K562 (cell line): ENCODE measurements around the gene RHBDD1. TPM values are rescaled to one million over a fixed set of nuclear protein-coding genes. Genes with fewer than 3 reads are reported as not detected.

Source experiments
- ARID1B ChIP-seq: fragments of 450-650 bp; IDR thresholded peaks from 2 replicates; pipeline ENCODE4 v1.6.1; 2016; ENCODE audit warnings: antibody characterized with exemption, mild to moderate bottlenecking, inconsistent platforms
- CEBPG ChIP-seq, 3 experiments: fragments of 200-800 bp in 1 of 3; sonication (Bioruptor generic) in 1 of 3; sonication (generic) in 1 of 3; formaldehyde crosslinking in 1 of 3; IDR thresholded peaks in 2 of 3; conservative IDR thresholded peaks in 1 of 3; 2 replicates each; pipeline versions ENCODE4 v1.6.1 to v1.8.0; 2016 to 2022; ENCODE audit warnings: missing compliant biosample characterization in 2 of 3, missing genetic modification characterization in 2 of 3, mild to moderate bottlenecking in 1 of 3, missing genetic modification reagents in 1 of 3
- CGGBP1 ChIP-seq: fragments of 250-450 bp; sonication (Bioruptor Pico); IDR thresholded peaks from 2 replicates; pipeline ENCODE4 v1.9.0; 2021; ENCODE audit warnings: mild to moderate bottlenecking
- HNRNPUL1 ChIP-seq: fragments of 200-400 bp; formaldehyde crosslinking; IDR thresholded peaks from 2 replicates; pipeline ENCODE4 v1.6.1; 2017; ENCODE audit warnings: low read length
- IFI16 ChIP-seq: fragments of 250-450 bp; sonication (Bioruptor Pico); IDR thresholded peaks from 2 replicates; pipeline ENCODE4 v2.1.2; 2022; ENCODE audit warnings: mild to moderate bottlenecking, inconsistent platforms
- KLF13 ChIP-seq: fragments of 450-650 bp; IDR thresholded peaks from 2 replicates; pipeline ENCODE4 v1.6.1; 2016; ENCODE audit warnings: missing genetic modification characterization, low read depth, mild to moderate bottlenecking, missing compliant biosample characterization, moderate library complexity, borderline replicate concordance
- MEF2D ChIP-seq: conservative IDR thresholded peaks from 2 replicates; pipeline ENCODE4 v1.6.1; 2016; ENCODE audit warnings: low read depth, missing genetic modification characterization, missing compliant biosample characterization
- RBM34 ChIP-seq: fragments of 200-400 bp; formaldehyde crosslinking; IDR thresholded peaks from 2 replicates; pipeline ENCODE4 v1.6.1; 2018; ENCODE audit warnings: low read length, borderline replicate concordance; ENCODE audit not compliant: insufficient read depth
- STAG1 ChIP-seq: sonication (generic); formaldehyde crosslinking; IDR thresholded peaks from 2 replicates; pipeline ENCODE4 v1.5.0; 2020; ENCODE audit warnings: missing genetic modification reagents, borderline replicate concordance
- TARDBP ChIP-seq: fragments of 450-650 bp; IDR thresholded peaks from 2 replicates; pipeline ENCODE4 v1.6.1; 2016
- TCF3 ChIP-seq: sonication (generic); formaldehyde crosslinking; IDR thresholded peaks from 2 replicates; pipeline ENCODE4 v1.4.0; 2020; ENCODE audit warnings: mild to moderate bottlenecking, missing genetic modification reagents
- TRIM24 ChIP-seq, 2 experiments: fragments of 450-650 bp; IDR thresholded peaks; 2 replicates each; pipeline ENCODE4 v1.6.1; 2016
- ZNF133 ChIP-seq: fragments of 250-450 bp; sonication (Bioruptor Pico); IDR thresholded peaks from 2 replicates; pipeline ENCODE4 v1.4.0; 2020; ENCODE audit warnings: mild to moderate bottlenecking
- ZNF280A ChIP-seq: fragments of 450-650 bp; IDR thresholded peaks from 2 replicates; pipeline ENCODE4 v1.6.1; 2018; ENCODE audit warnings: mild to moderate bottlenecking, low read depth; ENCODE audit not compliant: partially characterized antibody
- ZNF318 ChIP-seq, 2 experiments: fragments of 450-650 bp; IDR thresholded peaks; 2 replicates each; pipeline ENCODE4 v1.6.1; 2016; ENCODE audit warnings: mild to moderate bottlenecking in 2 of 2, borderline replicate concordance in 1 of 2, low read depth in 1 of 2, moderate library complexity in 1 of 2
- ZNF583 ChIP-seq: fragments of 250-450 bp; sonication (Bioruptor Pico); IDR thresholded peaks from 2 replicates; pipeline ENCODE4 v1.4.0; 2020
- polyA plus RNA-seq, 8 experiments: library from polyadenylated mRNA; depleted of rRNA in 4 of 8; stranded (reverse) in 5 of 8; unstranded in 3 of 8; fragments of >200 nt; fragmentation: Nextera tagmentation in 2 of 8; fragmentation: Illumina TruSeq in 1 of 8; extraction: Ambion mirVana in 2 of 8; extraction: Trizol in 1 of 8; gene quantifications; 2 replicates each; pipeline versions ENCODE4 v1.2.1 to v1.2.3, GENCODE V29; 2011 to 2014; ENCODE audit warnings: inconsistent platforms in 1 of 8, missing spikeins in 1 of 8
- total RNA-seq, 7 experiments: library from RNA; depleted of rRNA in 6 of 7; stranded (reverse); fragments of >200 nt in 6 of 7; fragmentation: Illumina TruSeq in 2 of 7; extraction: Trizol in 2 of 7; gene quantifications; 2 replicates each; pipeline versions ENCODE4 v1.2.1 to v1.2.3, GENCODE V29; 2011 to 2021; ENCODE audit warnings: low replicate concordance in 1 of 7
- TF ChIP-seq, protein P1 (sequence below): fragments of 250-450 bp; sonication (Bioruptor Pico); IDR thresholded peaks from 2 replicates; pipeline ENCODE4 v1.8.0; 2022; ENCODE audit warnings: moderate library complexity, mild to moderate bottlenecking, inconsistent platforms

The RHBDD1 gene
- total and polyA plus RNA-seq, 9 of the 15 experiments (the other 6 are each of a cell fraction or from before 2014, with no cell fraction given): 4.8 to 34.8 (median 15.6) TPM

DNA sequence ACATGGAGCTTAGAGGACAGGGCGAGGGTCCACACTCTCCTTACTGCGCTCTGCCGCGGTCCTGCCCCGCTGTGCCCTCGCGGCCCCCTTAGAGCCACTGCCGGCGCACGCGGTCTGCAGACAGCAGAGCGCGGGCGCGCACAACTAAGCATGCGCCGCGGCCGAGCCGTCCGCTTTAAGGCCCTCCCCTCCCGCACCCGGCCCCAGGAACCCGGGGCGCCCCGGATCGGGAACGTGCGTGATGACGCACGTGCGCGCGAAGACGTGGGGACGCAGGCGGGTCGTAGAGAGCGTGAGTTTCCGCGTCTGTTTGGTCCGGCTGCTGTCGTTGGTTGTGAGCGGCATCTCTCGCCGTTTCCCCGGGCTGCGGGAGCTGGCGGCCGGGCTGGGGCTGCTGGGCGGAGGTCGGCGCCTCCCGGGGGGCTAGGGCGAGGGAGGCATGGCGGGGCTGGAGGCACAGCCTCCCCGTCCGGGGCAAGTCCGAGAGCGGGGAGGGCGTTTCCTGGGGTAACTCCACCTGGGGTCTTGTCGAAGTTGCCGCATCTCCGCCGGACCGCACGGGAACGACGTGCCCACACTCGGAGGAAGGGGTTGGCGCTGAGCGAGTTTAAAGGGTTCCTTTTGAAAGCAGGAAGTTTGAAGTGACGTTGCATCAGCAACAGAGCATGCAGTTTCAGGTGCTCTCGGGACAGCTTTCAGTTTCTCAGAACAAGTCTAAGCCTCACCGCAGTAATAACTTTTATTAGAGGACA, at the start of gene RHBDD1 (continued):
- TF ChIP-seq ZNF318 (IDR thresholded peaks at IDR 0.05; ENCODE audit: borderline replicate concordance in 1 of 2, low read depth in 1 of 2): 0 out of 4 replicates have a peak, but pooled peaks of 1 of the 2 experiments have one; percentile 42
- no peak for TF ChIP-seq MEF2D
- no peak for TF ChIP-seq CGGBP1
- no peak for TF ChIP-seq TCF3
- TF ChIP-seq RBM34: no peak
- TF ChIP-seq STAG1 (CRISPR knock-in tag): no peak
- TF ChIP-seq ZNF583 (CRISPR knock-in tag): no peak
- TF ChIP-seq ZNF280A: no peak
- TF ChIP-seq KLF13: no peak
- TF ChIP-seq CEBPG (CRISPR knock-in tag; IDR thresholded peaks at IDR 0.05): peak; percentile 93
- TF ChIP-seq CEBPG (tag; conservative IDR thresholded peaks at IDR 0.05 in 1 of 2, IDR thresholded peaks at IDR 0.05 in 1 of 2): peak; percentile 74 to 86
- TF ChIP-seq IFI16 (CRISPR knock-in tag): no peak
- no peak for TF ChIP-seq ARID1B
- no peak for TF ChIP-seq ZNF133
- no peak; a peak in 1 of 4 replicates for TF ChIP-seq TRIM24 (IDR thresholded peaks at IDR 0.05)
- no peak for TF ChIP-seq HNRNPUL1
- TF ChIP-seq TARDBP: no peak
- TF ChIP-seq, protein P1, sequence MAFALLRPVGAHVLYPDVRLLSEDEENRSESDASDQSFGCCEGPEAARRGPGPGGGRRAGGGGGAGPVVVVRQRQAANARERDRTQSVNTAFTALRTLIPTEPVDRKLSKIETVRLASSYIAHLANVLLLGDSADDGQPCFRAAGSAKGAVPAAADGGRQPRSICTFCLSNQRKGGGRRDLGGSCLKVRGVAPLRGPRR: no peak
